T-cell (primary cell): Measurements from ENCODE around the gene PPARGC1A. TPM values are rescaled to one million over a fixed set of nuclear protein-coding genes. Genes with fewer than 3 reads are reported as not detected.

Source experiments
- ATAC-seq, 4 experiments: fragments of 200-7000 bp in 3 of 4; fragments of 150-1000 bp in 1 of 4; cut with Tn5 transposase; replicated peaks in 1 of 4; 1 replicate in 3 of 4; 2 replicates in 1 of 4; pipeline ENCODE4 v1.10.0; 2021; ENCODE audit warnings: moderate library complexity in 3 of 4, mild to moderate bottlenecking in 2 of 4, moderate number of reproducible peaks in 1 of 4
- CTCF ChIA-PET, 2 donors: fragments of 300-600 bp; sonication (Branson Sonifier 250); formaldehyde crosslinking; loops; one replicate each; lab custom pipeline; 2022; ENCODE audit warnings: antibody characterized with exemption in 2 of 2; lab: Charles Lee
- POLR2A ChIA-PET, 2 donors: fragments of 300-600 bp; sonication (Branson Sonifier 250); formaldehyde crosslinking; loops; one replicate each; lab custom pipeline; 2022; ENCODE audit warnings: antibody characterized with exemption in 2 of 2; lab: Charles Lee
- DNase-seq, 35 experiments: peaks; one replicate each; pipeline versions ENCODE4 v3.0.0 to v3.0.0-alpha.2; 2013 to 2023
- H3K27ac ChIP-seq: one replicate; pipeline ENCODE4 v1.5.1; 2013; ENCODE audit warnings: low read length
- H3K27me3 ChIP-seq, 2 experiments: replicated peaks in 1 of 2; 1 replicate in 1 of 2; 2 replicates in 1 of 2; pipeline versions ENCODE4 v1.6.1 to v1.7.0; 2013; ENCODE audit warnings: low read length in 1 of 2, mixed read lengths in 1 of 2; ENCODE audit not compliant: control insufficient read depth in 2 of 2, insufficient read depth in 2 of 2; ENCODE audit errors: extremely low read depth in 1 of 2
- H3K36me3 ChIP-seq, 2 donors: 1 replicate in 1 of 2; 2 replicates in 1 of 2; pipeline versions ENCODE4 v1.6.1 to v1.7.0; 2013; ENCODE audit warnings: low read length in 1 of 2; ENCODE audit not compliant: control insufficient read depth in 2 of 2, insufficient read depth in 1 of 2; ENCODE audit errors: extremely low read depth in 1 of 2
- H3K4me1 ChIP-seq, 2 experiments: 1 replicate in 1 of 2; 2 replicates in 1 of 2; pipeline versions ENCODE4 v1.6.1 to v1.7.0; 2013; ENCODE audit warnings: low read length in 2 of 2, mixed read lengths in 1 of 2; ENCODE audit not compliant: insufficient read depth in 2 of 2, control insufficient read depth in 1 of 2; ENCODE audit errors: extremely low read depth in 1 of 2
- H3K4me3 ChIP-seq, 2 donors: 1 replicate in 1 of 2; 2 replicates in 1 of 2; pipeline versions ENCODE4 v1.5.1 to v1.7.0; 2013; ENCODE audit warnings: mild to moderate bottlenecking in 2 of 2, low read length in 1 of 2, moderate library complexity in 1 of 2; ENCODE audit not compliant: control insufficient read depth in 1 of 2; ENCODE audit errors: extremely low read depth in 1 of 2
- H3K9me3 ChIP-seq: 2 replicates; pipeline ENCODE4 v1.7.0; 2013
- H3K27ac Mint-ChIP-seq, 2 donors: one replicate each; pipeline ENCODE4 v1.8.0; 2020 to 2021; ENCODE audit warnings: mild to moderate bottlenecking in 2 of 2, mixed read lengths in 2 of 2
- H3K27me3 Mint-ChIP-seq, 2 donors: one replicate each; pipeline ENCODE4 v1.8.0; 2021 to 2022; ENCODE audit warnings: mixed read lengths in 2 of 2
- H3K36me3 Mint-ChIP-seq: one replicate; pipeline ENCODE4 v1.8.0; 2021; ENCODE audit warnings: mixed read lengths
- H3K4me1 Mint-ChIP-seq, 3 donors: one replicate each; pipeline ENCODE4 v1.8.0; 2020 to 2022; ENCODE audit warnings: mixed read lengths in 3 of 3, mild to moderate bottlenecking in 1 of 3
- H3K4me3 Mint-ChIP-seq, 3 donors: one replicate each; pipeline ENCODE4 v1.8.0; 2020 to 2022; ENCODE audit warnings: mild to moderate bottlenecking in 3 of 3, mixed read lengths in 3 of 3, moderate library complexity in 3 of 3
- H3K9me3 Mint-ChIP-seq, 3 donors: one replicate each; pipeline ENCODE4 v1.8.0; 2020 to 2022; ENCODE audit warnings: mixed read lengths in 3 of 3
- WGBS: methylation state at CpG from one replicate; pipeline ENCODE4 v1.1.5; 2013; ENCODE audit warnings: missing lambda C conversion rate; ENCODE audit not compliant: insufficient coverage; 5-methylcytosine and 5-hydroxymethylcytosine counted together
- total RNA-seq, 35 experiments: library from RNA in 6 of 35; stranded (reverse) in 6 of 35; fragments of 120-200 nt in 1 of 35; gene quantifications; one replicate each; pipeline versions ENCODE4 v1.2.1 to v1.2.4 and lab custom pipeline; 2013 to 2026

Gene PPARGC1A
- total RNA-seq, 5 donors from 2014 or later (not counting 1 experiment from before 2014, with no cell fraction given) = not detected

GRCh38 chr4:23885943-23886590 lies 3.8 kb downstream of the PPARGC1A start:
- CTCF ChIA-PET = no interaction called here

DNA sequence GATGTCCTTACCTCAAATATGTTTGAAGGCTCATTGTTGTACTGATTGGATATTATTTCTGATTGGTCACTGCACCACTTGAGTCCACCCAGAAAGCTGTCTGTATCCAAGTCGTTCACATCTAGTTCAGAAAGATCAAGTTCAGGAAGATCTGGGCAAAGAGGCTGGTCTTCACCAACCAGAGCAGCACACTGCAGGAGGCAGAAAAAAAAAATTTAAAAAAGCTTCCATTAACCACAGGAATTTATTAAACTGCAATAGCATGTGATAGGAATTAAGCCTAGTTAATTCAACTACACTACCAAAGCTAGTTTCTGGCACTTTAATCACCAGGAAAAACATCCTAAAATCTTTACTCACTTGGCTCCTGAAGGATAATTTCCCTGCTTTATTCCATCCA lies 5.1 kb downstream of the PPARGC1A start:
- no peak for DNase-seq
- no peak overlapping the region for H3K4me3 ChIP-seq
- Mint-ChIP-seq H3K9me3 (peaks cover 0 to 3% (median 0%) of the 10 kb centered on the region in 3 donors), H3K36me3 (no peaks in the 10 kb centered on the region), H3K27ac (no peak overlapping the region), H3K4me1 (peaks cover 12 to 15% (median 14%) of the 10 kb centered on the region in 3 donors), H3K4me3 (no peak overlapping the region), H3K27me3 (peaks cover 6 to 10% of the 10 kb centered on the region in 2 donors)
- no peaks in the 10 kb centered on the region for H3K4me1 ChIP-seq
- H3K36me3 ChIP-seq = no peaks in the 10 kb centered on the region
- H3K9me3 ChIP-seq = no peaks in the 10 kb centered on the region
- H3K27ac ChIP-seq = no peak overlapping the region
- WGBS = 100% methylated on average over 1 of the region's 1 CpG
- ChIA-PET POLR2A (no interaction called here), CTCF (no interaction called here)
- ATAC-seq = no peak
- H3K27me3 ChIP-seq = peaks cover 0 to 2% of the 10 kb centered on the region in 2 experiments

More at GRCh38 chr4:23885943-23886590, 3.8 kb downstream of the PPARGC1A start:
- POLR2A ChIA-PET = no interaction called here
- ATAC-seq = no peak
- Mint-ChIP-seq H3K36me3 (no peaks in the 10 kb centered on the region), H3K4me3 (no peak overlapping the region), H3K27me3 (peaks cover 10 to 11% of the 10 kb centered on the region in 2 donors), H3K27ac (no peak overlapping the region), H3K4me1 (peaks cover 16 to 28% (median 22%) of the 10 kb centered on the region in 3 donors), H3K9me3 (peaks cover 0 to 3% (median 0%) of the 10 kb centered on the region in 3 donors)
- Histone ChIP-seq H3K4me1 (no peaks in the 10 kb centered on the region), H3K36me3 (no peaks in the 10 kb centered on the region), H3K9me3 (no peaks in the 10 kb centered on the region), H3K27ac (no peak overlapping the region), H3K4me3 (no peak overlapping the region), H3K27me3 (peaks cover 0 to 2% of the 10 kb centered on the region in 2 experiments)
- 88% methylated on average over 4 of the region's 6 CpGs for WGBS
- DNase-seq = no peak

DNA sequence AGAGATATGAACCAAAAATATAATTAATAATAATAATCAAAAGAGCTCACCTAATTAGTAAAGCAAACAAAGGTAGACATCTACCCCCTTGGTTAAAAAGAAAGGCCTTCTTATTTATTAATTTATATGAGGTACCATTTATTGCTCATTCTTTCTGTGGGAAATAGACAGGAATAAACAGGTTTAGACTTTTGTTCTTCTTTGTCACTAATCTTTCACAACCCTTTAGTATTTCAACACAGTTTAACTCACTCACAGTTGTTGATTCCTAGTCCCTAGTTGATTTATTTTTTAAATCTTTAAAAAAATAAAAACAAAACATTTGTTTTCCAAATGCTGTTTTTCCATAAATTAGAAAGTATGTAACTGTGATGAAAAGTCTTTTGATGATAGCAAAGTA lies 5.6 kb downstream of the PPARGC1A start:
- H3K9me3 Mint-ChIP-seq = peaks cover 0 to 3% (median 0%) of the 10 kb centered on the region in 3 donors
- ChIA-PET CTCF (interaction anchor here in 1 of 2 donors (0.5 kb wide), 1 partner anchor 17 kb away, joined by 5 read pairs; no protein-coding TSS in a partner anchor), POLR2A (no interaction called here)
- no peak overlapping the region for H3K4me3 ChIP-seq
- H3K4me3 Mint-ChIP-seq = no peak overlapping the region
- H3K36me3 Mint-ChIP-seq = no peaks in the 10 kb centered on the region
- no peak overlapping the region for H3K27ac ChIP-seq
- H3K27me3 Mint-ChIP-seq = peaks cover 5 to 10% of the 10 kb centered on the region in 2 donors
- H3K27me3 ChIP-seq = peaks cover 0 to 2% of the 10 kb centered on the region in 2 experiments
- peaks cover 9 to 10% (median 9%) of the 10 kb centered on the region in 3 donors for H3K4me1 Mint-ChIP-seq
- no peaks in the 10 kb centered on the region for H3K4me1 ChIP-seq
- no peaks in the 10 kb centered on the region for H3K9me3 ChIP-seq
- no peak for DNase-seq
- no peaks in the 10 kb centered on the region for H3K36me3 ChIP-seq
- ATAC-seq = no peak
- H3K27ac Mint-ChIP-seq = no peak overlapping the region

GRCh38 chr4:23882976-23883531 lies 6.8 kb downstream of the PPARGC1A start:
- H3K27me3 ChIP-seq = no peaks in the 10 kb centered on the region

DNA sequence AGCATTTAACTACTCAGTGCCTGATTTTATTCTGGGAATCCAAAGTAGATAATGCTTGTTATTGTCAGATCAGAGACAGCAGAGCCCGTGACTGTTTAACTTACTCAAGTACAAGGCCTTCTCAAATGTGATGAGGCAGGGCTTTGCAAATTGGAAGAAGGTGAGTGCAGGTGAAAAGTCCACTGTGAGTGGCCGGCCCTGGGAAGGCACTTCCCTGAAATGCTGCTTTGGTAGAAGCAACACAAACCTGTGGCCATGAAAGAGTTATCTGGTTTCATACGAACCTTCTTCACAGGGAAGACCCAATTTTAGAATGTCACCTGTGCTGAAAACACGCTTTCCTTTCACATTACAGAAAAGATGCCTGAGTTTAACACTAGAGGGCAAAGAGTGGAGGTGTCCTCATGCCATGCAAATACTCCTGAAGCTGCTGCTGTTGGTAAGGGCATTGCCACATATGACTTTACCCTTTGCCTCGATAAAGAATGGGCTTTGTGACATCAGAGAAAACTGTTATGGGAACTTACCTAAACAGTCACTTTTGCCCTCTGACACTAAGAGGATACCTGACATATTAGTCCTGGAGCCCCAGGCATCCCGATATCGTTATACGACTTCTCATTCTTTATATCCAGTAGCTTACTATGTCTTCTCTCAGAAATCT lies 8.0 kb downstream of the PPARGC1A start:
- Histone ChIP-seq H3K4me1 (no peaks in the 10 kb centered on the region), H3K27me3 (no peaks in the 10 kb centered on the region), H3K4me3 (no peak overlapping the region), H3K9me3 (no peaks in the 10 kb centered on the region), H3K27ac (no peak overlapping the region), H3K36me3 (no peaks in the 10 kb centered on the region)
- WGBS = 75% methylated on average over 2 of the region's 8 CpGs
- no peaks in the 10 kb centered on the region for H3K9me3 Mint-ChIP-seq
- H3K4me1 Mint-ChIP-seq = no peaks in the 10 kb centered on the region
- H3K36me3 Mint-ChIP-seq = no peaks in the 10 kb centered on the region
- no peaks in the 10 kb centered on the region for H3K27me3 Mint-ChIP-seq
- POLR2A ChIA-PET = no interaction called here
- CTCF ChIA-PET = no interaction called here
- ATAC-seq = no peak
- no peak overlapping the region for H3K4me3 Mint-ChIP-seq
- no peak for DNase-seq
- no peak overlapping the region for H3K27ac Mint-ChIP-seq

More at GRCh38 chr4:23882976-23883531, 6.8 kb downstream of the PPARGC1A start:
- H3K27ac Mint-ChIP-seq = no peak overlapping the region
- no peaks in the 10 kb centered on the region for H3K4me1 Mint-ChIP-seq
- DNase-seq (no peak), ATAC-seq (no peak)
- CTCF ChIA-PET = no interaction called here
- no peaks in the 10 kb centered on the region for H3K27me3 Mint-ChIP-seq
- Histone ChIP-seq H3K4me1 (no peaks in the 10 kb centered on the region), H3K9me3 (no peaks in the 10 kb centered on the region), H3K4me3 (no peak overlapping the region), H3K36me3 (no peaks in the 10 kb centered on the region), H3K27ac (no peak overlapping the region)
- no peak overlapping the region for H3K4me3 Mint-ChIP-seq
- H3K9me3 Mint-ChIP-seq = peaks cover 0 to 3% (median 0%) of the 10 kb centered on the region in 3 donors
- no peaks in the 10 kb centered on the region for H3K36me3 Mint-ChIP-seq
- POLR2A ChIA-PET = no interaction called here
- WGBS = 80% methylated on average over 1 of the region's 5 CpGs

DNA sequence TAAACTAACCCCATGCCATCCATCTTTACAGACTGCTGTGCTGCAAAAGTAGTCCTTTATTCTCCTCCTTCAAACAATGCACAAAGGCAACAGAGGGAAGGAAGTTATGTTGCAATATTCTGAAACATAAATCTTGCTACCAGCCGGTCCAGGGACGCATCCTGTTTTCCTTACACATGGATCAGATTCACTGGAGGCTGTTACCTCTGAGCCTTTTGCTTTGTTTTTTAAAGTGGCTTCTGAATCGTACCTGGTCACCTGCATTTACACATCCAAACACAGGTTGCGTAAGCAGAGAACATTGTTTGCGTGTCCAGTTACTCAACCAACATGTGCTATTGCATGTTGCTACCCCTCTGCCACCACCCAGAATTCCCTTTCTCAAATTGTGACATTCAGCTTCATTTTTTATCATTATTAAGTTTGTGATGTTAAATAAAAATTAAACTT lies 8.8 kb downstream of the PPARGC1A start:
- ChIA-PET POLR2A (no interaction called here), CTCF (no interaction called here)

More for the DNA sequence above, 8.8 kb downstream of the PPARGC1A start:
- H3K27ac Mint-ChIP-seq = no peak overlapping the region
- Histone ChIP-seq H3K27me3 (no peaks in the 10 kb centered on the region), H3K4me1 (no peaks in the 10 kb centered on the region), H3K9me3 (no peaks in the 10 kb centered on the region), H3K4me3 (no peak overlapping the region), H3K27ac (no peak overlapping the region), H3K36me3 (no peaks in the 10 kb centered on the region)
- H3K27me3 Mint-ChIP-seq = no peaks in the 10 kb centered on the region
- no peaks in the 10 kb centered on the region for H3K4me1 Mint-ChIP-seq
- ATAC-seq (no peak), DNase-seq (no peak)
- 20% methylated on average over 2 of the region's 5 CpGs for WGBS
- no peak overlapping the region for H3K4me3 Mint-ChIP-seq
- H3K36me3 Mint-ChIP-seq = no peaks in the 10 kb centered on the region
- no peaks in the 10 kb centered on the region for H3K9me3 Mint-ChIP-seq
